SH-SY5Y (cell line): Measurements from ENCODE around the gene SETBP1.

ENCODE experiments used
- GATA2 ChIP-seq: IDR thresholded peaks from 2 replicates; pipeline ENCODE4 v1.6.1; 2011; ENCODE audit warnings: mild to moderate bottlenecking, low read depth, low read length
- GATA3 ChIP-seq: IDR thresholded peaks from 2 replicates; pipeline ENCODE4 v1.6.1; 2011; ENCODE audit warnings: low read depth, mild to moderate bottlenecking, low read length, moderate library complexity

Gene SETBP1

GRCh38 chr18:44668270-44668975 lies 12.3 kb upstream of the SETBP1 start:
- TF ChIP-seq GATA2 (no peak), GATA3 (no peak)

DNA sequence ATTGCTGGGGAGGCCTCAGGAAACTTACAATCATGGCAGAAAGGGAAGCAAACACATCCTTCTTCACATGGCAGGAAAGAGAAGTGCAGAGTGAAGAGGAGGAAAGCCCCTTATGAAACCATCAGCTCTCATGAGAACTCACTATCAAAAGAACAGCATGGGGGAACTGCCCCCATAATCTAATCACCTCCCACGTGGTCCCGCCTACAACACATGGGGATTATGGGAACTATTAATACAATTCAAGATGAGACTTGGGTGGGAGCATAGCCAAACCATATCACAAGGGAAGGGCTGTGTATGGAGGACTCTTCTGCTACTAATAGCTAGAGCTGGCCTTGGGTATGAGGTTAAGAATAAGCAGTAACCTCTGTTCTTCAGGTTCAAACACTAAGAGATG lies 8.8 kb upstream of the SETBP1 start:
- no peak for TF ChIP-seq GATA2
- TF ChIP-seq GATA3: no peak

GRCh38 chr18:44672506-44672905 lies 8.2 kb upstream of the SETBP1 start:
- TF ChIP-seq GATA2 (no peak), GATA3 (no peak)

- TF ChIP-seq GATA3 (no peak), GATA2 (no peak)
These were observed 7.3 kb upstream of the SETBP1 start for GRCh38 chr18:44673256-44673880.

- TF ChIP-seq GATA3: no peak
- no peak for TF ChIP-seq GATA2
These were observed 2.8 kb upstream of the SETBP1 start for GRCh38 chr18:44677933-44678332.

DNA sequence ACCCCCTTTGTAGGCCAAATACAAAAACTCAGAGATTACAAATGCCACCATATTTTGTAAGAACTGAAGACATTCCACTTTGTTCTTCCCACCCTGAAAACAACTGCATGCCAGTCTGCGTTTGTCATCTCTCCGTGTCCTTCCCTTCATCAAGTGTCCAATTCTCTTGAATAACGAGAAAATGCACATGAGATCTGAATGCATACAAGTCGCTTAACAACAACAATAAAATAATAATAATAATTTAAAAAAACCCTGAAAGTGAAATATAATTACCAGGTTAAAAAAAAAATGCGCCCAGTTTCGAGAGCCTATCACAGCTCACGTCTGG lies 2.0 kb upstream of the SETBP1 start:
- TF ChIP-seq GATA2 (no peak), GATA3 (no peak)

DNA sequence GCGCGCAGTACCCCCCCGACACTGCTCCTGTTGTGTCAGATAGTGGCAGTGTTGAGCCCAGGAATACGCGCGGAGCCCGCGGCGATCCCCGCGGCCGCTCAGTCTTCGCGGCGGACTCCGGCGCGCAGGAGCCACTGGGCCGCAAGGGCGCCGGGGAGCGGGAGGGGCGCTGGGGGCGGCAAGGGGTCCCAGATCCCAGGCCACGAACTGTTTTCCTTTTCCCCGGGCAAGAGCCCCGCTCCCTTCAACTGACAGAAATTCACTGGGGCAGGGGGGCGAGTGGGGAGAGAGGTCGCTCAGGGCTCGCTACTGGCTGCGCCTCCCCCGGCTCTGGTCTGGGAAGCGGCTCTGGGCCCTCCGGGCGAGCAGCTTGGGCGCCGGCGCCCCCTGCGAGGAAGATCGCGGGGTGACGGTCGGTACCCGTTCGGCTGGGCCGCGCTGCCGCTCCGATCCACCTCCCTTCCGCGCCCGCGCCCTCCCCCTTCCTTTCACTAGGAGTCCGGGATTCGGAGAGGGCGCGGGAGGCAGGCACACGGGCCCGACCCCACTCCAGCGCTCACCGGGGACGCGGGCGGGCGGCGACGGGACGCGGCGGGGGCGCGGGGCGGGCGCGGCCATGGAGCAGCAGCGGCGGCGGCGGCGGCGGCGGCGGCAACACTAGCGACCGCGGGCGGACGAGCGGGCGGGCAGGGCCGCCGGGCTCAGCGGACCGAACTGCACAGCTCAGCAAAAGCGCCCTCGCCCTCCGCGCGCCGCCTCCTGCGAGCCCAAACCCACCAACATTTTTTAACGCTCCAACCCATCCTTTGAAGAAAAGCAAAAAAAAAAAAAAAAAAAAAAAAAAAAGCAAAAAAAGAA lies 1.4 kb upstream of the SETBP1 start:
- TF ChIP-seq GATA3 (no peak), GATA2 (no peak)

GRCh38 chr18:44679914-44680272 lies 795 bp upstream of the SETBP1 start:
- TF ChIP-seq GATA3: no peak

DNA sequence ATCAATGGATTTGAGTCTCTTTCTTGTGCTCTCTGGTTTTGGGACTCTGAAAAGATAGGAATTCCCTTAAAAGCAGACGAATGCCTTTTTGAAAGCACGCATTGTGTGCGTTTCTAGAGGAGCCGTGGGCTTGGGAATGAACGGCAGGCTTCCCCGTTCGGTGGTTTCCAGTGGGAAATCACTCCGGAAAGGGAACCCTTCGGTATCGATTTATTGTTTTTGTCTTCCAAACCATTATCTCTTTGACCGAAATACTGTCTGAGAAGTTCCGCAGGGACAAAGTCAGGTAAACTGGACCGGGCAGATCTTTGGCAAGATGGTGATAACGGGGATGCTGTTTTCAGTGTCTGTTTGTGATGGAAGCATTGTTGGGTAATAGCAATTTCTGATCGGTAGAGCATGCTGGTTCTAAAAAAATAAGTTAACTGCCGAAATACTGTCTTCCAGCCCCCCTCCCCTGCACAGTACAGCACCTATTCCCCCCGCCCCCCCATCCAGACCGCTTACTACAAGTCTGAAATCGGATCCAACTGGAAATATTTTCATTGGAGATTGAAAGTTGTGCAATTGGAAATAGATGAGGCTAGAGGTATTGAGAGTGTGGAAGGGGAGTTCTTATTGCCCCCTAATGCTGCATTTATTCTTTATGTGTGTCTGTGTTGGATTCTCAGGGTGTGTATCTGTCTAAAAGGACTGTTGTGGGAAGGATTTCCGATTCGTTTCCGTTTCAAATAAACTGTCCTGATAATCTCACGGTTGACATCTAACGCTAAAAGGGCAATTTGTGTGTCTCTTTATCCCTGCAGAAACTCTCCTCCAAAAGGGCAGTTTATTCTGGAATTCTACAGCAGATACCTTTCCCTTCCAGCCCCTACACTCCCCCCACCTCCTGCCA lies 635 bp downstream of the SETBP1 start:
- no peak for TF ChIP-seq GATA3
- TF ChIP-seq GATA2: no peak

- no peak for TF ChIP-seq GATA2
- no peak for TF ChIP-seq GATA3
These were observed 1.6 kb downstream of the SETBP1 start for GRCh38 chr18:44682201-44682870.

DNA sequence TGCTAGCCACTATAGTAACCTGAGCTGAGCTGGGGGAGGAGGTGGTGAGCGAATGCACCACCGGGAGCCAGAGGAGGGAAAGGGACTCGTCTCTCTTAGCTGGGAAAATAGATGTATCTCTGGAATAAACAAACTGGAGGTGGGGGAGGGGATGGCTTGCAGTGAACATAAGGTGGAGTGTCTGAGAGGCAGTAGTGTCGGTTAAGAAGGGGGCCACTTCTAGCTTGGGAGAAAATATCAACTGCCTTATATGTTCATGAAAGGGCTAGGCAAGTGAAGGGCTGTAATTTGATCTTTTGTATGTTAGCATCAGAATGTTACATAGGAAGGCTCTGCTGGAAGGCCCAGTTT lies 2.2 kb downstream of the SETBP1 start:
- TF ChIP-seq GATA2: no peak
- no peak for TF ChIP-seq GATA3

DNA sequence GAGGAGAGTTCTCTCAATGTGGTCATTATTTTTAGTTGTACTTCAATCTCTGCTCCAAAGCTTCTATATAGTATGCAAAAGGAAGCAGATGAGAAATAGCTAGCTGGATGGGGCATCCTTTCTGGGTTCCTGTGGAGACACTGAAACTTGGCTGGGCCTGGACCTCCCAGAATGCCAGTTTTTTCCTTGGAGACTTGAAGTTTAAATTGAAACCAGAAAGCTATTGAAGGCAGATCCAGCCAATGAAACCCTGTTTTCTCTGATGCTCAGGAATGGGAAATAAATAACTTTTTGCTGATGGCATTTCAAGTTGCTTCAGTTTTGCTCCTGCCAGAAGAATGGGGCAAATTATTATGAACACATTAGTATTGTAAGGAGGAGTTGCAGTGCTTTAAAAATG lies 2.9 kb downstream of the SETBP1 start:
- TF ChIP-seq GATA3 (no peak), GATA2 (no peak)

DNA sequence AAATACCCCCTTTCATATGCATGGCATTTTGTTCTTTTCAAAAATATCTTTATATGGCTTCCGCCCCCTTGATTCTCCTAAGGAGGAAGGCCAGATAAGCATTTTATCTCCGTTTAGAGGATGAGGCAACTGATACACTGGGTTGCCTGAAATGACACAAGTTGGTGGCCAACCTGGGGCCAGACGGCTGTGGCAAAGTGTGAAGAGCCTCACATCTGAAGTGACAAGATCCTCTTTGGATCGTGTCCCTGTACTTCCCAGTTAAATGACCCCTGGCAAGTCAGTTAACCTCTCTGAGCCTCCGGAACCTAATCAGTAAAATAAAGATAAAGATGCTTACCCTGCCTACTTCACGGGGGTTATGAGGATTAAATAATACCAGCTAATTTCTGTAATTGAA lies 4.6 kb downstream of the SETBP1 start:
- TF ChIP-seq GATA2: no peak
- no peak for TF ChIP-seq GATA3

- TF ChIP-seq GATA3 (no peak), GATA2 (no peak)
These were observed 5.5 kb downstream of the SETBP1 start for GRCh38 chr18:44686156-44686555.

GRCh38 chr18:44687421-44687820 lies 6.7 kb downstream of the SETBP1 start:
- TF ChIP-seq GATA3: no peak
- no peak for TF ChIP-seq GATA2
